Progenitor cell of endocrine pancreas (in vitro differentiated cells): ENCODE data around the gene APOBEC3F. TPM values are rescaled to one million over a fixed set of nuclear protein-coding genes. Genes with fewer than 3 reads are reported as not detected.
"Not testable (repeated sequence)": the region's sequence is repeated elsewhere in the genome, so short reads cannot be mapped to it uniquely, and the experiment has no call there.

Experiments
- DNase-seq: peaks from one replicate; pipeline ENCODE4 v3.0.0; 2021; ENCODE audit warnings: low spot score; ENCODE audit not compliant: unreplicated experiment
- H3K27ac Mint-ChIP-seq: 2 replicates; pipeline ENCODE4 v1.8.0; 2021; ENCODE audit warnings: mild to moderate bottlenecking, moderate library complexity, mixed read lengths
- H3K27me3 Mint-ChIP-seq: 2 replicates; pipeline ENCODE4 v1.8.0; 2021; ENCODE audit warnings: mixed read lengths
- H3K36me3 Mint-ChIP-seq: 2 replicates; pipeline ENCODE4 v1.8.0; 2022; ENCODE audit warnings: mixed read lengths; ENCODE audit not compliant: insufficient read depth
- H3K4me1 Mint-ChIP-seq: 2 replicates; pipeline ENCODE4 v1.8.0; 2021; ENCODE audit warnings: low read depth, mixed read lengths
- H3K4me3 Mint-ChIP-seq: 2 replicates; pipeline ENCODE4 v1.8.0; 2021; ENCODE audit warnings: low read depth, mild to moderate bottlenecking, moderate library complexity, mixed read lengths
- H3K9me3 Mint-ChIP-seq: 2 replicates; pipeline ENCODE4 v1.8.0; 2021; ENCODE audit warnings: low read depth, mixed read lengths
- total RNA-seq: library from RNA; stranded (reverse); gene quantifications from 2 replicates; pipeline ENCODE4 v1.2.1, GENCODE V29; 2021
- TF ChIP-seq, protein P1 (sequence below): fragments of 200-600 bp; sonication (generic); IDR thresholded peaks from one replicate; pipeline ENCODE4 v1.5.0; 2021; ENCODE audit warnings: antibody characterized with exemption, mild to moderate bottlenecking; ENCODE audit not compliant: unreplicated experiment

The APOBEC3F gene
- total RNA-seq, 1 donor from 2014 or later, result 23.6 TPM

DNA sequence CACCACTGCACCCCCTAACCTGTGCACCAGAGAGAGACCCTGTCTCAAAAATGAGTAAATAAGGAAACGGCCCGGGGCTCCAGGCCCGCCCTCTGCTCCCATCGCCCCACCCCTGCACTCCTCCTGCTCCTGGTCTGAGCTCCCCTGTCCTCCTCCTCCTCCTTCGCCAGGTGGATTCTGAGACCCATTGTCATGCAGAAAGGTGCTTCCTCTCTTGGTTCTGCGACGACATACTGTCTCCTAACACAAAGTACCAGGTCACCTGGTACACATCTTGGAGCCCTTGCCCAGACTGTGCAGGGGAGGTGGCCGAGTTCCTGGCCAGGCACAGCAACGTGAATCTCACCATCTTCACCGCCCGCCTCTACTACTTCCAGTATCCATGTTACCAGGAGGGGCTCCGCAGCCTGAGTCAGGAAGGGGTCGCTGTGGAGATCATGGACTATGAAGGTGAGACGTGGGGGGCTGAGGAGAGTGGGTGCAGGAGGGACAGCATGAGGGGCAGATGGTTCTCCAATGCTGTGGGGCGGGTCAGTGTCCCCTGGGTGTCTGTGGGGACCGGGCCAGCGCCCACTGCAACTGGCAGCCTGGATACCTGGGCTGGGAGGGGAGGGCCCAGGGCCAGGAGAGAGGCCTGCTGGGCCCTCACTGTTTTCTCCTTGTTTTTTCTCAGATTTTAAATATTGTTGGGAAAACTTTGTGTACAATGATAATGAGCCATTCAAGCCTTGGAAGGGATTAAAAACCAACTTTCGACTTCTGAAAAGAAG lies 22.9 kb upstream of the APOBEC3F start:
- Mint-ChIP-seq H3K9me3 (no peaks in the 10 kb centered on the region), H3K4me3 (no peak overlapping the region), H3K36me3 (no peaks in the 10 kb centered on the region), H3K27ac (no peak overlapping the region), H3K4me1 (peaks cover 18% of the 10 kb centered on the region), H3K27me3 (no peaks in the 10 kb centered on the region)
- TF ChIP-seq, protein P1, sequence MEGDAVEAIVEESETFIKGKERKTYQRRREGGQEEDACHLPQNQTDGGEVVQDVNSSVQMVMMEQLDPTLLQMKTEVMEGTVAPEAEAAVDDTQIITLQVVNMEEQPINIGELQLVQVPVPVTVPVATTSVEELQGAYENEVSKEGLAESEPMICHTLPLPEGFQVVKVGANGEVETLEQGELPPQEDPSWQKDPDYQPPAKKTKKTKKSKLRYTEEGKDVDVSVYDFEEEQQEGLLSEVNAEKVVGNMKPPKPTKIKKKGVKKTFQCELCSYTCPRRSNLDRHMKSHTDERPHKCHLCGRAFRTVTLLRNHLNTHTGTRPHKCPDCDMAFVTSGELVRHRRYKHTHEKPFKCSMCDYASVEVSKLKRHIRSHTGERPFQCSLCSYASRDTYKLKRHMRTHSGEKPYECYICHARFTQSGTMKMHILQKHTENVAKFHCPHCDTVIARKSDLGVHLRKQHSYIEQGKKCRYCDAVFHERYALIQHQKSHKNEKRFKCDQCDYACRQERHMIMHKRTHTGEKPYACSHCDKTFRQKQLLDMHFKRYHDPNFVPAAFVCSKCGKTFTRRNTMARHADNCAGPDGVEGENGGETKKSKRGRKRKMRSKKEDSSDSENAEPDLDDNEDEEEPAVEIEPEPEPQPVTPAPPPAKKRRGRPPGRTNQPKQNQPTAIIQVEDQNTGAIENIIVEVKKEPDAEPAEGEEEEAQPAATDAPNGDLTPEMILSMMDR, result no peak
- no peak for DNase-seq

- peak overlapping the region; percentile 63 for H3K4me3 Mint-ChIP-seq
- not testable (repeated sequence) for H3K9me3 Mint-ChIP-seq, DNase-seq, H3K36me3 Mint-ChIP-seq, H3K27me3 Mint-ChIP-seq, H3K27ac Mint-ChIP-seq
- H3K4me1 Mint-ChIP-seq, result peaks cover 11% of the 10 kb centered on the region
Observed at GRCh38 chr22:39020021-39020651, 20.5 kb upstream of the APOBEC3F start.

GRCh38 chr22:39021552-39022250 lies 19.0 kb upstream of the APOBEC3F start:
- no peak for DNase-seq
- Mint-ChIP-seq H3K27ac (peak overlapping the region; percentile 77), H3K27me3 (no peaks in the 10 kb centered on the region), H3K36me3 (no peaks in the 10 kb centered on the region), H3K4me3 (peak overlapping the region; percentile 50), H3K4me1 (peaks cover 14% of the 10 kb centered on the region), H3K9me3 (no peaks in the 10 kb centered on the region)
- TF ChIP-seq, protein P1, result no peak

- no peak for DNase-seq
- H3K36me3 Mint-ChIP-seq, result no peaks in the 10 kb centered on the region
- H3K4me1 Mint-ChIP-seq, result peaks cover 14% of the 10 kb centered on the region
- no peaks in the 10 kb centered on the region for H3K9me3 Mint-ChIP-seq
- H3K4me3 Mint-ChIP-seq, result no peak overlapping the region
- H3K27me3 Mint-ChIP-seq, result peaks cover 3% of the 10 kb centered on the region
- TF ChIP-seq, protein P1, result no peak
- H3K27ac Mint-ChIP-seq, result no peak overlapping the region
Observed at GRCh38 chr22:39024519-39025308, 15.9 kb upstream of the APOBEC3F start.

GRCh38 chr22:39026509-39027150 lies 14.0 kb upstream of the APOBEC3F start:
- DNase-seq, result no peak
- no peaks in the 10 kb centered on the region for H3K9me3 Mint-ChIP-seq
- peaks cover 3% of the 10 kb centered on the region for H3K27me3 Mint-ChIP-seq
- H3K4me3 Mint-ChIP-seq, result no peak overlapping the region
- TF ChIP-seq, protein P1, result no peak
- H3K27ac Mint-ChIP-seq, result no peak overlapping the region
- H3K36me3 Mint-ChIP-seq, result no peaks in the 10 kb centered on the region
- H3K4me1 Mint-ChIP-seq, result peaks cover 9% of the 10 kb centered on the region
